ENCODE data around the gene MUC5B.
"Not testable (repeated sequence)": the region's sequence is repeated elsewhere in the genome, so short reads cannot be mapped to it uniquely, and the experiment has no call there.

DNA sequence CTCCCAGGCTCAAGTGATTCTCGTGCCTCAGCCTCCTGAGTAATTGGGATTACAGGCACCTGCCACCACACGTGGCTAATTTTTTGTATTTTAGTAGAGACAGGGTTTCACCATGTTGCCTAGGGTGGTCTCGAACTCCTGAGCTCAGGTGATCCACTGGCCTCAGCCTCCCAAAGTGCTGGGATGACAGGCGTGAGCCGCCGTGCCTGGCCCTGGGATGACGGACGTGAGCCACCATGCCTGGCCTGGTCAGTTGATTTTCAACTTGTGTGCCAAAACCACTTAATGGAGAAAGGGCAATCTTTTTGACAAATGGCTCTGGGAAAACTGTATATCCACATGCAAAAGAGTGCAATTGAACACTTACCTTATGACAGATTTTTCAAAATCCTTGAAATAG lies 7.0 kb upstream of the MUC5B start:
- TF ChIP-seq, protein P1, sequence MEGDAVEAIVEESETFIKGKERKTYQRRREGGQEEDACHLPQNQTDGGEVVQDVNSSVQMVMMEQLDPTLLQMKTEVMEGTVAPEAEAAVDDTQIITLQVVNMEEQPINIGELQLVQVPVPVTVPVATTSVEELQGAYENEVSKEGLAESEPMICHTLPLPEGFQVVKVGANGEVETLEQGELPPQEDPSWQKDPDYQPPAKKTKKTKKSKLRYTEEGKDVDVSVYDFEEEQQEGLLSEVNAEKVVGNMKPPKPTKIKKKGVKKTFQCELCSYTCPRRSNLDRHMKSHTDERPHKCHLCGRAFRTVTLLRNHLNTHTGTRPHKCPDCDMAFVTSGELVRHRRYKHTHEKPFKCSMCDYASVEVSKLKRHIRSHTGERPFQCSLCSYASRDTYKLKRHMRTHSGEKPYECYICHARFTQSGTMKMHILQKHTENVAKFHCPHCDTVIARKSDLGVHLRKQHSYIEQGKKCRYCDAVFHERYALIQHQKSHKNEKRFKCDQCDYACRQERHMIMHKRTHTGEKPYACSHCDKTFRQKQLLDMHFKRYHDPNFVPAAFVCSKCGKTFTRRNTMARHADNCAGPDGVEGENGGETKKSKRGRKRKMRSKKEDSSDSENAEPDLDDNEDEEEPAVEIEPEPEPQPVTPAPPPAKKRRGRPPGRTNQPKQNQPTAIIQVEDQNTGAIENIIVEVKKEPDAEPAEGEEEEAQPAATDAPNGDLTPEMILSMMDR (IDR thresholded peaks at IDR 0.05): not testable (repeated sequence)
- TF ChIP-seq POLR2A, EP300 (IDR thresholded peaks at IDR 0.05): not testable (repeated sequence)

All from ovary (tissue), 3 donors.